ENCODE results near the gene NOP14. TPM values are rescaled to one million over a fixed set of nuclear protein-coding genes. Genes with fewer than 3 reads are reported as not detected.

Gene NOP14
- total RNA-seq, 1 donor from 2014 or later: 35.3 TPM

GRCh38 chr4:2944586-2945526 is 18.4 kb downstream of the NOP14 start:
- Histone ChIP-seq H3K9me3 (ENCODE audit: insufficient read depth, low read depth, low read length) (no peaks in the 10 kb centered on the region), H3K4me1 (ENCODE audit: insufficient read depth, low read length) (peaks cover 5% of the 10 kb centered on the region), H3K79me2 (ENCODE audit: insufficient read depth, low read length) (peaks cover 32% of the 10 kb centered on the region), H3K4me2 (ENCODE audit: low read length) (no peak overlapping the region), H3K9ac (ENCODE audit: low read length) (no peak overlapping the region), H2AFZ (ENCODE audit: low read depth, low read length) (no peak overlapping the region), H4K20me1 (ENCODE audit: insufficient read depth, low read length) (peaks cover 74% of the 10 kb centered on the region), H3K36me3 (ENCODE audit: insufficient read depth, low read length) (peaks cover 52% of the 10 kb centered on the region), H3K4me3 (ENCODE audit: insufficient read depth, low read depth, low read length) (no peak overlapping the region), H3K27me3 (ENCODE audit: insufficient read depth, low read length) (no peaks in the 10 kb centered on the region), H3K27ac (ENCODE audit: low read depth, low read length) (no peak overlapping the region)
- Mint-ChIP-seq H3K9me3 (ENCODE audit: unreplicated experiment) (no peaks in the 10 kb centered on the region), H3K27me3 (ENCODE audit: low read depth, unreplicated experiment) (no peaks in the 10 kb centered on the region), H3K36me3 (ENCODE audit: low read depth, unreplicated experiment) (peaks cover 33% of the 10 kb centered on the region), H3K4me1 (ENCODE audit: low read depth, unreplicated experiment) (no peaks in the 10 kb centered on the region), H3K27ac (ENCODE audit: unreplicated experiment) (no peak overlapping the region), H3K4me3 (ENCODE audit: unreplicated experiment) (no peak overlapping the region)
- no peak for DNase-seq (ENCODE audit: low read depth)
- no peak for TF ChIP-seq EZH2 (IDR thresholded peaks at IDR 0.05; ENCODE audit: insufficient read depth, low read length)
- no peak for TF ChIP-seq CTCF (IDR thresholded peaks at IDR 0.05; ENCODE audit: insufficient read depth, low read depth, low read length)
- no peak for FAIRE-seq

GRCh38 chr4:2944091-2944482 is 19.1 kb downstream of the NOP14 start:
- Histone ChIP-seq H3K4me3 (ENCODE audit: insufficient read depth, low read depth, low read length) (no peak overlapping the region), H3K9me3 (ENCODE audit: insufficient read depth, low read depth, low read length) (peaks cover 4% of the 10 kb centered on the region), H3K36me3 (ENCODE audit: insufficient read depth, low read length) (peaks cover 58% of the 10 kb centered on the region), H3K4me1 (ENCODE audit: insufficient read depth, low read length) (peaks cover 5% of the 10 kb centered on the region), H3K79me2 (ENCODE audit: insufficient read depth, low read length) (peaks cover 34% of the 10 kb centered on the region), H3K9ac (ENCODE audit: low read length) (no peak overlapping the region), H3K27me3 (ENCODE audit: insufficient read depth, low read length) (no peaks in the 10 kb centered on the region), H2AFZ (ENCODE audit: low read depth, low read length) (no peak overlapping the region), H3K4me2 (ENCODE audit: low read length) (no peak overlapping the region), H4K20me1 (ENCODE audit: insufficient read depth, low read length) (peaks cover 75% of the 10 kb centered on the region), H3K27ac (ENCODE audit: low read depth, low read length) (no peak overlapping the region)
- Mint-ChIP-seq H3K27me3 (ENCODE audit: low read depth, unreplicated experiment) (no peaks in the 10 kb centered on the region), H3K4me1 (ENCODE audit: low read depth, unreplicated experiment) (no peaks in the 10 kb centered on the region), H3K4me3 (ENCODE audit: unreplicated experiment) (no peak overlapping the region), H3K9me3 (ENCODE audit: unreplicated experiment) (no peaks in the 10 kb centered on the region), H3K27ac (ENCODE audit: unreplicated experiment) (no peak overlapping the region), H3K36me3 (ENCODE audit: low read depth, unreplicated experiment) (peaks cover 29% of the 10 kb centered on the region)
- DNase-seq (ENCODE audit: low read depth): no peak
- FAIRE-seq: no peak
- TF ChIP-seq CTCF (IDR thresholded peaks at IDR 0.05; ENCODE audit: insufficient read depth, low read depth, low read length) (no peak), EZH2 (IDR thresholded peaks at IDR 0.05; ENCODE audit: insufficient read depth, low read length) (no peak)
